ENCODE data around the gene ARMC3. TPM values are rescaled to one million over a fixed set of nuclear protein-coding genes. Genes with fewer than 3 reads are reported as not detected.
"Not testable (repeated sequence)": the region's sequence is repeated elsewhere in the genome, so short reads cannot be mapped to it uniquely, and the experiment has no call there.

The ARMC3 gene
- total and polyA plus RNA-seq, 4 donors: 0.05 TPM; not detected in 3

DNA sequence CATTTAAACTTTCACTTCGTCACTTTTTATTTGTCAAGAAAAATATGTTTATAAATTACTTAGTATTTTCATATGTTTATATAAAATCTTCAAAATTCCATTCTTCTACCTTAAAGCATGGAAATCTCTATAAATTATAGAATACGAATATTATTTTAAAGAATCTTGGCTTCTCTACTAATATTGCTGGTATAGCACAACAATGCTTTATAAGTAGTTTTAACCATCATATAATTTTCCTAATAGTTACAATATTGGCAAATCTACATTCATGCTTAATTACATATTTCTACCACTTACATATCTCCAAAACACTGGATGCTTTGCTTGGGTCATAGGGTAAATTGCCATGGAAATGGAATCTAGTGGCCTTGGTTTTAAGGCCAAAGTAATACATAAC lies 21.1 kb upstream of the ARMC3 start:
- no peaks in the 10 kb centered on the region for H3K36me3 ChIP-seq (ENCODE audit: control insufficient read depth in 4 of 4, insufficient read depth in 3 of 4, low read depth in 1 of 4, low read length in 3 of 4)
- no peaks in the 10 kb centered on the region for H3K4me1 ChIP-seq (ENCODE audit: control insufficient read depth in 4 of 4, insufficient read depth in 4 of 4, low read length in 3 of 4)
- DNase-seq (ENCODE audit: low spot score): no peak
- H3K9ac ChIP-seq (ENCODE audit: low read depth in 1 of 2, low read length in 2 of 2): no peak overlapping the region
- 87% methylated on average over 2 of the region's 2 CpGs for WGBS
- peaks cover 0 to 2% (median under 1%) of the 10 kb centered on the region in 4 donors for H3K9me3 ChIP-seq (ENCODE audit: control insufficient read depth in 4 of 4, low read length in 3 of 4)
- no peak overlapping the region for H3K27ac ChIP-seq (ENCODE audit: low read depth in 1 of 2, low read length in 2 of 2)
- TF ChIP-seq SP1 (IDR thresholded peaks at IDR 0.05): no peak
- TF ChIP-seq, protein P1, sequence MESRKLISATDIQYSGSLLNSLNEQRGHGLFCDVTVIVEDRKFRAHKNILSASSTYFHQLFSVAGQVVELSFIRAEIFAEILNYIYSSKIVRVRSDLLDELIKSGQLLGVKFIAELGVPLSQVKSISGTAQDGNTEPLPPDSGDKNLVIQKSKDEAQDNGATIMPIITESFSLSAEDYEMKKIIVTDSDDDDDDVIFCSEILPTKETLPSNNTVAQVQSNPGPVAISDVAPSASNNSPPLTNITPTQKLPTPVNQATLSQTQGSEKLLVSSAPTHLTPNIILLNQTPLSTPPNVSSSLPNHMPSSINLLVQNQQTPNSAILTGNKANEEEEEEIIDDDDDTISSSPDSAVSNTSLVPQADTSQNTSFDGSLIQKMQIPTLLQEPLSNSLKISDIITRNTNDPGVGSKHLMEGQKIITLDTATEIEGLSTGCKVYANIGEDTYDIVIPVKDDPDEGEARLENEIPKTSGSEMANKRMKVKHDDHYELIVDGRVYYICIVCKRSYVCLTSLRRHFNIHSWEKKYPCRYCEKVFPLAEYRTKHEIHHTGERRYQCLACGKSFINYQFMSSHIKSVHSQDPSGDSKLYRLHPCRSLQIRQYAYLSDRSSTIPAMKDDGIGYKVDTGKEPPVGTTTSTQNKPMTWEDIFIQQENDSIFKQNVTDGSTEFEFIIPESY (IDR thresholded peaks at IDR 0.05): no peak
- TF ChIP-seq FOXA1 (IDR thresholded peaks at IDR 0.05): no peak
- TF ChIP-seq, protein P2, sequence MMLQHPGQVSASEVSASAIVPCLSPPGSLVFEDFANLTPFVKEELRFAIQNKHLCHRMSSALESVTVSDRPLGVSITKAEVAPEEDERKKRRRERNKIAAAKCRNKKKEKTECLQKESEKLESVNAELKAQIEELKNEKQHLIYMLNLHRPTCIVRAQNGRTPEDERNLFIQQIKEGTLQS (IDR thresholded peaks at IDR 0.05): no peak
- TF ChIP-seq, protein P3, sequence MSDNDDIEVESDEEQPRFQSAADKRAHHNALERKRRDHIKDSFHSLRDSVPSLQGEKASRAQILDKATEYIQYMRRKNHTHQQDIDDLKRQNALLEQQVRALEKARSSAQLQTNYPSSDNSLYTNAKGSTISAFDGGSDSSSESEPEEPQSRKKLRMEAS (IDR thresholded peaks at IDR 0.05): no peak
- no peak for TF ChIP-seq HNF4G (IDR thresholded peaks at IDR 0.05)
- TF ChIP-seq HNF4A (conservative IDR thresholded peaks at IDR 0.05): no peak
- no peak for TF ChIP-seq YY1 (IDR thresholded peaks at IDR 0.05)
- H3K27me3 ChIP-seq (ENCODE audit: control insufficient read depth in 4 of 4, insufficient read depth in 4 of 4, low read length in 3 of 4): no peaks in the 10 kb centered on the region
- H3K4me3 ChIP-seq (ENCODE audit: low read depth in 1 of 3, low read length in 3 of 3): no peak overlapping the region

DNA sequence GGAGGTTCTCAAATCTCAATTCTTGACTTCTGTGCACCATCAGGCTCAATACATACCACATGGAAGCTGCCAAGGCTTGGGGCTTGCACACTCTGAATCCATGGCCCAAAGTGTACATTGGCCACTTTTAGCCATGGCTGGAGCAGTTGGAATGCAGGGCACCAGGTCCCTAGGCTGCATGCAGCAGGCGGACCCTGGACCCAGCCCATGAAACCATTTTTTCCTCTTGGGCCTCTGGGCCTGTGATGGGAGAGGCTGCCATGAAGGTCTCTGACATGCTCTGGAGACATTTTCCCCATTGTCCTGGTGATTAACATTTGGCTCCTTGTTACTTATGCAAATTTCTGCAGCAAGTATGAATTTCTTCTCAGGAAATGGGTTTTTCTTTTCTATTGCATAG lies 19.0 kb upstream of the ARMC3 start:
- TF ChIP-seq, protein P3 (IDR thresholded peaks at IDR 0.05): no peak
- TF ChIP-seq JUND (IDR thresholded peaks at IDR 0.05) (no peak), NR2F2 (IDR thresholded peaks at IDR 0.05) (no peak)
- TF ChIP-seq, protein P1 (IDR thresholded peaks at IDR 0.05): no peak
- TF ChIP-seq, protein P4, sequence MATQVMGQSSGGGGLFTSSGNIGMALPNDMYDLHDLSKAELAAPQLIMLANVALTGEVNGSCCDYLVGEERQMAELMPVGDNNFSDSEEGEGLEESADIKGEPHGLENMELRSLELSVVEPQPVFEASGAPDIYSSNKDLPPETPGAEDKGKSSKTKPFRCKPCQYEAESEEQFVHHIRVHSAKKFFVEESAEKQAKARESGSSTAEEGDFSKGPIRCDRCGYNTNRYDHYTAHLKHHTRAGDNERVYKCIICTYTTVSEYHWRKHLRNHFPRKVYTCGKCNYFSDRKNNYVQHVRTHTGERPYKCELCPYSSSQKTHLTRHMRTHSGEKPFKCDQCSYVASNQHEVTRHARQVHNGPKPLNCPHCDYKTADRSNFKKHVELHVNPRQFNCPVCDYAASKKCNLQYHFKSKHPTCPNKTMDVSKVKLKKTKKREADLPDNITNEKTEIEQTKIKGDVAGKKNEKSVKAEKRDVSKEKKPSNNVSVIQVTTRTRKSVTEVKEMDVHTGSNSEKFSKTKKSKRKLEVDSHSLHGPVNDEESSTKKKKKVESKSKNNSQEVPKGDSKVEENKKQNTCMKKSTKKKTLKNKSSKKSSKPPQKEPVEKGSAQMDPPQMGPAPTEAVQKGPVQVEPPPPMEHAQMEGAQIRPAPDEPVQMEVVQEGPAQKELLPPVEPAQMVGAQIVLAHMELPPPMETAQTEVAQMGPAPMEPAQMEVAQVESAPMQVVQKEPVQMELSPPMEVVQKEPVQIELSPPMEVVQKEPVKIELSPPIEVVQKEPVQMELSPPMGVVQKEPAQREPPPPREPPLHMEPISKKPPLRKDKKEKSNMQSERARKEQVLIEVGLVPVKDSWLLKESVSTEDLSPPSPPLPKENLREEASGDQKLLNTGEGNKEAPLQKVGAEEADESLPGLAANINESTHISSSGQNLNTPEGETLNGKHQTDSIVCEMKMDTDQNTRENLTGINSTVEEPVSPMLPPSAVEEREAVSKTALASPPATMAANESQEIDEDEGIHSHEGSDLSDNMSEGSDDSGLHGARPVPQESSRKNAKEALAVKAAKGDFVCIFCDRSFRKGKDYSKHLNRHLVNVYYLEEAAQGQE (IDR thresholded peaks at IDR 0.05): no peak
- WGBS: 96% methylated on average over 1 of the region's 1 CpG
- Histone ChIP-seq H3K27ac (ENCODE audit: low read depth in 1 of 2, low read length in 2 of 2) (no peak overlapping the region), H3K27me3 (ENCODE audit: control insufficient read depth in 4 of 4, insufficient read depth in 4 of 4, low read length in 3 of 4) (no peaks in the 10 kb centered on the region), H3K9me3 (ENCODE audit: control insufficient read depth in 4 of 4, low read length in 3 of 4) (peaks cover 0 to 2% (median under 1%) of the 10 kb centered on the region in 4 donors), H3K9ac (ENCODE audit: low read depth in 1 of 2, low read length in 2 of 2) (no peak overlapping the region), H3K4me3 (ENCODE audit: low read depth in 1 of 3, low read length in 3 of 3) (no peak overlapping the region), H3K4me1 (ENCODE audit: control insufficient read depth in 4 of 4, insufficient read depth in 4 of 4, low read length in 3 of 4) (no peaks in the 10 kb centered on the region), H3K36me3 (ENCODE audit: control insufficient read depth in 4 of 4, insufficient read depth in 3 of 4, low read depth in 1 of 4, low read length in 3 of 4) (no peaks in the 10 kb centered on the region)
- no peak for DNase-seq (ENCODE audit: low spot score)

DNA sequence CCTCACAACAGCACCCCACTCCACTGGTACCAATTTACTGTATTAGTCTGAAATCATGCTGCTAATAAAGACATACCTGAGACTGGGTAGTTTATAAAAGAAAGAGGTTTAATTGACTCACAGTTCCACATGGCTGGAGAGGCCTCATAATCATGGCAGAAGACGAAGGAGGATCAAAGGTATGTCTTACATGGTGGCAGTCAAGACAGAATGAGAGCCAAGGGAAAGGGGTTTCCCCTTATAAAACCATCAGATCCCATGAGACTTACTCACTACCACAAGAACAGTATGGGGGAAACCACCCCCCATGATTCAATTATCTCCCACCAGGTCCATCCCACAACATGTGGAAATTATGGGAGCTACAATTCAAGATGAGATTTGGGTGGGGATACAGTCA lies 18.2 kb upstream of the ARMC3 start:
- not testable (repeated sequence) for H3K27ac ChIP-seq (ENCODE audit: low read depth in 1 of 2, low read length in 2 of 2); DNase-seq (ENCODE audit: low spot score)
- 89% methylated on average over 1 of the region's 1 CpG for WGBS

More for the DNA sequence above, 18.2 kb upstream of the ARMC3 start:
- not testable (repeated sequence) for H3K4me1 ChIP-seq (ENCODE audit: control insufficient read depth in 4 of 4, insufficient read depth in 4 of 4, low read length in 3 of 4); H3K9me3 ChIP-seq (ENCODE audit: control insufficient read depth in 4 of 4, low read length in 3 of 4); H3K4me3 ChIP-seq (ENCODE audit: low read depth in 1 of 3, low read length in 3 of 3); H3K36me3 ChIP-seq (ENCODE audit: control insufficient read depth in 4 of 4, insufficient read depth in 3 of 4, low read depth in 1 of 4, low read length in 3 of 4); H3K9ac ChIP-seq (ENCODE audit: low read depth in 1 of 2, low read length in 2 of 2); H3K27me3 ChIP-seq (ENCODE audit: control insufficient read depth in 4 of 4, insufficient read depth in 4 of 4, low read length in 3 of 4)

Data from liver (tissue), 9 donors.